Nephron progenitor cell (in vitro differentiated cells): ENCODE results near the gene PIGA.

ENCODE experiments used
- DNase-seq: peaks from one replicate; pipeline ENCODE4 v3.0.0; 2021
- H3K27ac Mint-ChIP-seq: 2 replicates; pipeline ENCODE4 v1.8.0; 2021; ENCODE audit warnings: mild to moderate bottlenecking, moderate library complexity, mixed read lengths
- H3K27me3 Mint-ChIP-seq: 2 replicates; pipeline ENCODE4 v1.8.0; 2021; ENCODE audit warnings: mild to moderate bottlenecking, low read depth, mixed read lengths; ENCODE audit not compliant: poor library complexity
- H3K36me3 Mint-ChIP-seq: 2 replicates; pipeline ENCODE4 v1.8.0; 2021; ENCODE audit warnings: low read depth, mixed read lengths
- H3K4me1 Mint-ChIP-seq: 2 replicates; pipeline ENCODE4 v1.8.0; 2021; ENCODE audit warnings: mixed read lengths
- H3K4me3 Mint-ChIP-seq: 2 replicates; pipeline ENCODE4 v1.8.0; 2021; ENCODE audit warnings: mild to moderate bottlenecking, moderate library complexity, mixed read lengths
- H3K9me3 Mint-ChIP-seq: 2 replicates; pipeline ENCODE4 v1.8.0; 2021; ENCODE audit warnings: mild to moderate bottlenecking, moderate library complexity, mixed read lengths
- CTCF ChIP-seq: fragments of 200-600 bp; sonication (generic); IDR thresholded peaks from 2 replicates; pipeline ENCODE4 v1.5.0; 2021; ENCODE audit warnings: antibody characterized with exemption

The PIGA gene

GRCh38 chrX:15301924-15302323, 33.4 kb downstream of the PIGA start:
- Mint-ChIP-seq H3K4me3 (no peak overlapping the region), H3K9me3 (no peaks in the 10 kb centered on the region), H3K27ac (no peak overlapping the region), H3K36me3 (no peaks in the 10 kb centered on the region), H3K27me3 (peaks cover 5% of the 10 kb centered on the region), H3K4me1 (no peaks in the 10 kb centered on the region)
- TF ChIP-seq CTCF = no peak
- DNase-seq = no peak

DNA sequence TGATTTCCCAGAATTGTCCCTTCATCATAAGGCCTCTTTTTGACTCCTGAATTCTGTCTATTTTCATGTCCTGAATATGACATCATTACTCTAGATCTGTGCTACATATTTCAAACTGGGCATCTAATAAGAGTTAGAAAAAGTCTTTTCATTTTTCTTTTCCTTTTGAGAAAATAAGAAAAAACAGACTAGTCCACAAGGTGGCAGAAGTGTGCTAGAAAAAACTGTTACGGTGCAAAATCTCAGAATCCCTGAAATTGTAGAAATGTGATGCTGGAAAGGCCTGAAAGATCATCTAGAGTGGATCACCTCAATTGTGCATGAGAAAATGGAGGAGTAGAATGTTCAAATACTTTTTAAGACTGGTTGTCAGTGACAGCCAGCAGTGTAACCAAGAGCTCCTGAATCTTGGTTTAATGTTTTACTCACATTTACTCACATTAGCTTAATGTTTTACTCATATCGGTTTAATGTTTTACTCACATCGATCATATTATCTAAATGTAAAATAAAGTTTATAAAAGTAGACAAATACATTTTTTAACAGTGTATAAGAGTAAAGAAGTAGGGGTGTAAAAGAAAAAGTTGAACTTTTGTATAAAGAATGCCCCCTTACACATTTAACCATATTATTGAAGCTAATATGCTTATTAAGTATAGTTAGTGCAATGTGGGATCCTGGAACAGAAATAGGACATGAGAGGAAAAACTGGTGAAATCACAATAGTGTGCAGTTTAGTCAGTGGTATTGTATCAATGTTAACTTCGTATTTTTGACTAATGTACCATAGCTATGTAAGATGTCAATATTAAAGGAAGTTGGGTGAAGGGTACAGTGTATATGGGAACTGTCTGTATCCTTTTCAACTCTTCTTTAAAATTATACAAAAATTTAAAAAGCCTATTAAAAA, 35.1 kb downstream of the PIGA start:
- H3K27me3 Mint-ChIP-seq = peaks cover 5% of the 10 kb centered on the region
- no peak overlapping the region for H3K27ac Mint-ChIP-seq
- H3K4me3 Mint-ChIP-seq = no peak overlapping the region
- no peaks in the 10 kb centered on the region for H3K4me1 Mint-ChIP-seq
- H3K36me3 Mint-ChIP-seq = no peaks in the 10 kb centered on the region
- peaks cover 4% of the 10 kb centered on the region for H3K9me3 Mint-ChIP-seq
- TF ChIP-seq CTCF = peak; percentile 48
- DNase-seq = no peak

DNA sequence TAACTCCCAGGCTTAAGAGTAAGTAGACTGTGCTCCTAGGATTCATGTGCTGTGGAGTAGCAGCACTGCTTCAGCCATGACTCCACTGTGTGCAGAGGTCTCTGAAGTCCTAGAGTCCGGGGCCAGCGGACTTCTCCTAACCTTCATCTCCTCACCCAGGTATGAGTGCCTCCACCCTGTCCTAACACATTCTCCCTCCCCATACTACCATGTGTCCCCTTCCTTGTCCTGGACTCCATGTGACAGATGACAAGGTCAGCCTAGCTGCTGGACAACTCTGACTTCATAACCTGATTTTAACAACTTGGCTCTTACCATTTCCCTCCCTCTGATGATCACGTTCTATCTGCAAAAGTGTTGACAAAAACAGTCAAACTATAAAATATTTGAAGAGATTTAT, 36.5 kb downstream of the PIGA start:
- no peak for DNase-seq
- no peak overlapping the region for H3K27ac Mint-ChIP-seq
- no peaks in the 10 kb centered on the region for H3K4me1 Mint-ChIP-seq
- H3K4me3 Mint-ChIP-seq = no peak overlapping the region
- peaks cover 5% of the 10 kb centered on the region for H3K27me3 Mint-ChIP-seq
- peaks cover 4% of the 10 kb centered on the region for H3K9me3 Mint-ChIP-seq
- TF ChIP-seq CTCF = no peak
- H3K36me3 Mint-ChIP-seq = no peaks in the 10 kb centered on the region

- Mint-ChIP-seq H3K27me3 (peaks cover 5% of the 10 kb centered on the region), H3K36me3 (no peaks in the 10 kb centered on the region), H3K4me3 (no peak overlapping the region), H3K9me3 (peaks cover 7% of the 10 kb centered on the region), H3K27ac (peak overlapping the region; percentile 8), H3K4me1 (no peaks in the 10 kb centered on the region)
- TF ChIP-seq CTCF = no peak
- no peak for DNase-seq
Measured at GRCh38 chrX:15298201-15298600, 37.1 kb downstream of the PIGA start.

DNA sequence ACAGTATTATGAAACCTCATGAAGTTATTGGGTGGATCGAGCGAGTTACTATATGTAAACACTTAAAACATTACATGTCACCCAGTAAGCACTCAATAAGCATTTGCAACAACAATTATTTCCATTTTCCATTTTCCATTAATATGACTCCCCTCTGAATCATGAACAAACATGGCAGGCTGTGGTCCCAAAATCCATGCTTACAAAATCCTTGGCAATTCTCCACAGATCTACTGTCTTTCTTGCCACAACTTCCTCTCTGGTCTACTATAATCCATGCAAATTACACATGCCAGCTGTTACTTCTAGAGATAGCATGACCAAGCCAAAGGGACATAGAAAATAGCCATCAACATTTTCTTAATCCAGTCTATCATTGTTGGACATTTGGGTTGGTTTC, 41.9 kb downstream of the PIGA start:
- DNase-seq = no peak
- no peak overlapping the region for H3K27ac Mint-ChIP-seq
- H3K4me3 Mint-ChIP-seq = no peak overlapping the region
- H3K4me1 Mint-ChIP-seq = no peaks in the 10 kb centered on the region
- no peaks in the 10 kb centered on the region for H3K36me3 Mint-ChIP-seq
- H3K9me3 Mint-ChIP-seq = peaks cover 7% of the 10 kb centered on the region
- peaks cover 3% of the 10 kb centered on the region for H3K27me3 Mint-ChIP-seq
- TF ChIP-seq CTCF = no peak

DNA sequence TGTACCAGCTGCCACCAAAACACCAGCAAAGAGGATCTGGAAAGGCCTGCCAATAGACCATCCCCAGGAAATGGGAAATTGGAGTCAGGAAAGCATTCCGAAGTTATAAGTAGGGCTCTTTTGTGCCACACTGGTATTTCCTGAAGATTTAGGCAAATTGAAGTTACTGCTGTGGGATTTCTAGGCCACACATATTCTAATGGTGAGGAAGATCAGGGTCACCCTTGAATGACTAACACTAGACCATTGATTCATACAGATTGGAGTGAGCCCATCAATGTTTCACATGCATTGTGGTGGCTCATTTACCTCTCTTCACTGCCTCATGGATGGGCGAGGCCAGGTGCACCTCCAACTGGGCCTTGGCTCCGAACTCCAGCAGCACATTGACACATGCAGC, 42.5 kb downstream of the PIGA start:
- Mint-ChIP-seq H3K27ac (no peak overlapping the region), H3K9me3 (peaks cover 7% of the 10 kb centered on the region), H3K27me3 (no peaks in the 10 kb centered on the region), H3K4me3 (no peak overlapping the region), H3K4me1 (no peaks in the 10 kb centered on the region), H3K36me3 (no peaks in the 10 kb centered on the region)
- DNase-seq = no peak
- no peak for TF ChIP-seq CTCF
